Nephron progenitor cell (in vitro differentiated cells): ENCODE measurements around the gene LIPC.

Source experiments
- DNase-seq: peaks from one replicate; pipeline ENCODE4 v3.0.0; 2021
- H3K27ac Mint-ChIP-seq: 2 replicates; pipeline ENCODE4 v1.8.0; 2021; ENCODE audit warnings: mild to moderate bottlenecking, moderate library complexity, mixed read lengths
- H3K27me3 Mint-ChIP-seq: 2 replicates; pipeline ENCODE4 v1.8.0; 2021; ENCODE audit warnings: mild to moderate bottlenecking, low read depth, mixed read lengths; ENCODE audit not compliant: poor library complexity
- H3K36me3 Mint-ChIP-seq: 2 replicates; pipeline ENCODE4 v1.8.0; 2021; ENCODE audit warnings: low read depth, mixed read lengths
- H3K4me1 Mint-ChIP-seq: 2 replicates; pipeline ENCODE4 v1.8.0; 2021; ENCODE audit warnings: mixed read lengths
- H3K4me3 Mint-ChIP-seq: 2 replicates; pipeline ENCODE4 v1.8.0; 2021; ENCODE audit warnings: mild to moderate bottlenecking, moderate library complexity, mixed read lengths
- H3K9me3 Mint-ChIP-seq: 2 replicates; pipeline ENCODE4 v1.8.0; 2021; ENCODE audit warnings: mild to moderate bottlenecking, moderate library complexity, mixed read lengths
- TF ChIP-seq, protein P1 (sequence below): fragments of 200-600 bp; sonication (generic); IDR thresholded peaks from 2 replicates; pipeline ENCODE4 v1.5.0; 2021; ENCODE audit warnings: antibody characterized with exemption

Gene LIPC

DNA sequence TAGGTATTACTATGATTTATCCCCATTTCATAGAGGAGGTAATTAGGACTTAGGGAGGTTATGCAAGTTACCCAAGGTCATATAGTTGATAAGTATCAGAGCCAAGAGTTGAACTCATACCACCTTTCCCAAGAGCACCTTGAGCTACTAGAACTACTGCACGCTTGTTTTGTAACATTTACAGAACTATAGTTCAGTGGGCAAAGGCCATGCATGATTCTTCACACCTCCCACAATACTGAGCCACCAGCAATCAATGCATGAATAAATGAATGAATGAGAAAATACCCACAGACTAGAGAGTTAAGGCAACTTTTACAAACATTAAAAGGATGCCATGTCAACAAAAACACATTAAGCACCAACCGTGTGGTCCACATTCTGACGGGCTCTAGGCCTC, 46.8 kb downstream of the LIPC start:
- Mint-ChIP-seq H3K4me1 (peaks cover 42% of the 10 kb centered on the region), H3K9me3 (no peaks in the 10 kb centered on the region), H3K36me3 (no peaks in the 10 kb centered on the region), H3K27me3 (peaks cover 3% of the 10 kb centered on the region), H3K27ac (no peak overlapping the region), H3K4me3 (no peak overlapping the region)
- no peak for DNase-seq
- TF ChIP-seq, protein P1, sequence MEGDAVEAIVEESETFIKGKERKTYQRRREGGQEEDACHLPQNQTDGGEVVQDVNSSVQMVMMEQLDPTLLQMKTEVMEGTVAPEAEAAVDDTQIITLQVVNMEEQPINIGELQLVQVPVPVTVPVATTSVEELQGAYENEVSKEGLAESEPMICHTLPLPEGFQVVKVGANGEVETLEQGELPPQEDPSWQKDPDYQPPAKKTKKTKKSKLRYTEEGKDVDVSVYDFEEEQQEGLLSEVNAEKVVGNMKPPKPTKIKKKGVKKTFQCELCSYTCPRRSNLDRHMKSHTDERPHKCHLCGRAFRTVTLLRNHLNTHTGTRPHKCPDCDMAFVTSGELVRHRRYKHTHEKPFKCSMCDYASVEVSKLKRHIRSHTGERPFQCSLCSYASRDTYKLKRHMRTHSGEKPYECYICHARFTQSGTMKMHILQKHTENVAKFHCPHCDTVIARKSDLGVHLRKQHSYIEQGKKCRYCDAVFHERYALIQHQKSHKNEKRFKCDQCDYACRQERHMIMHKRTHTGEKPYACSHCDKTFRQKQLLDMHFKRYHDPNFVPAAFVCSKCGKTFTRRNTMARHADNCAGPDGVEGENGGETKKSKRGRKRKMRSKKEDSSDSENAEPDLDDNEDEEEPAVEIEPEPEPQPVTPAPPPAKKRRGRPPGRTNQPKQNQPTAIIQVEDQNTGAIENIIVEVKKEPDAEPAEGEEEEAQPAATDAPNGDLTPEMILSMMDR, result no peak

DNA sequence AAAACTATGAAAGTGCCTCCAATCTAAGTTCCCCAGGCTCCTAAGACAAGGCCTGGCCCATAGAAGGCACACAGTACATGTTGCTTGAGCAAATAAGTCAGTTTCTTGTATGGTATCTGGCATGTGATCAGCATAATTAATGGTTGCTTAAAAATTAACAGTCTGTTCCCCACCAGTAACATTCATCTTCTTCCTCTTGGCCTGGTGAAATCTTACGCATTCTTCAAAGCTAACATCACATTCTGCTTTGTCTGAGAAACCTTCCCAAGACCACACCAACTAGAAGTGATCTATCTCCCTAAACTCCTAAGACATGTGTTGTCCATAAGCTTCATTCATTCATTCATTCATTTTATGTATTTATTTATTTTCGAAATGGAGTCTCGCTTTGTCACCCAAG, 48.1 kb downstream of the LIPC start:
- H3K27me3 Mint-ChIP-seq, result peaks cover 3% of the 10 kb centered on the region
- H3K4me1 Mint-ChIP-seq, result peaks cover 51% of the 10 kb centered on the region
- DNase-seq, result no peak
- H3K36me3 Mint-ChIP-seq, result no peaks in the 10 kb centered on the region
- H3K9me3 Mint-ChIP-seq, result no peaks in the 10 kb centered on the region
- TF ChIP-seq, protein P1, result no peak
- no peak overlapping the region for H3K27ac Mint-ChIP-seq
- no peak overlapping the region for H3K4me3 Mint-ChIP-seq

DNA sequence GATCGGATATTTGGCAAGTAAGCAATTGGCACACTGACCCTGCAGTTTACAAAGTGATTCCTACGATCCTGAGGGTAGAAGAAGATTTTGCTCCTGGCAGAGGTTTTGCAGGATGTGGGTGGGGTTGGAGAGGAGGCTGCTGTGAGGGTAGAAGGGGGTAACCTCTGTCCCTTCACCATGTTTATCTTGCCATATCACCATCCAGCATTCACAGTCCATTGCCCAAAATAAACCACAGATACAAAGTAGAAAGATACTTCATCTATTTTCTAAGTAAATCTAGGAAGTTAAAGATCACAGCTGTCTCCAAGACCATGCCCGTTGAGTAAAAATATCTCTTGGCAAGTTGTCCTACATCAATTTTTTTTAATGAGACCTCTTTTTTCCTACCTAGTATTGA, 51.6 kb downstream of the LIPC start:
- Mint-ChIP-seq H3K27me3 (peaks cover 6% of the 10 kb centered on the region), H3K4me3 (no peak overlapping the region), H3K27ac (no peak overlapping the region), H3K4me1 (peaks cover 28% of the 10 kb centered on the region), H3K9me3 (no peaks in the 10 kb centered on the region), H3K36me3 (no peaks in the 10 kb centered on the region)
- no peak for DNase-seq
- TF ChIP-seq, protein P1, result no peak

DNA sequence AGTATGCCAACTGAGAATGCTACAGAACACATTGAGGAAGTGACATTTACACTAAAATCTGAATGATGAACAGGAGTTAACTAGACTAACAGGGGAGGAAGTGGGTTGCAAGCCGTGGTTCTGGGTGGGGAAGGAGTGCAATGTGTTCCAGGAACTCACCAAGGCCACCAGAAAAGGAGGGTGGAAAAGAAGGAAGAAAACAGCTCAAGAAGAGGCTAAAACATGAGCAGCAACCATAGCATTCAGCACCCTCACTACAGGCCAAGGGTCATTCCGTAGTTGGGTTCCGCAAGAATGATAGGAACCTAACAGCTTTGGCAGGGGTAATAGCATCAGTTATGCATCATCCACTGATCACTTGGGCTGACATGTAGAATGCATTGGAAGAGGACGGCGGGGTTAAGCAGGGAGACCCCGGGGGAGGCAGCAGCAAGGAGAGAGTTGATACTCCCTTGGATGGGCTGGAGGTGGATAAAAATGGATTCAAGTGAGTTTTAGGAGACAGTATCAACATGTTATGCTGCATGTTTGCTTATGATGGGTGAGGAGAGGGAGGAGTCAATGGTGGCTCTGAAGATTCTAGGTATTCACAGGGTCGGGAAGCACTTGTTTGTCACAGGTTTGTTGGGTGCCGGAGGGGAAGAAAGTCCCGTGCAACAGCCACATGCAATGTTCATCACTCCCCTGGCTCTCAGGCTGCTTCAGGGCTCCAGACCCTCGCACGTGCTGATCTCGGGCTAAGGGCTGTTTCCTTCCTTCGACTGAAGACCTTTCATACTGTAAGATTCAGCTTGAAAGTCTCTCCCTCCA, 53.2 kb downstream of the LIPC start:
- peaks cover 6% of the 10 kb centered on the region for H3K27me3 Mint-ChIP-seq
- H3K9me3 Mint-ChIP-seq, result peaks cover 10% of the 10 kb centered on the region
- DNase-seq, result no peak
- peaks cover 30% of the 10 kb centered on the region for H3K4me1 Mint-ChIP-seq
- TF ChIP-seq, protein P1, result no peak
- peak overlapping the region; percentile 30 for H3K27ac Mint-ChIP-seq
- H3K36me3 Mint-ChIP-seq, result no peaks in the 10 kb centered on the region
- no peak overlapping the region for H3K4me3 Mint-ChIP-seq

DNA sequence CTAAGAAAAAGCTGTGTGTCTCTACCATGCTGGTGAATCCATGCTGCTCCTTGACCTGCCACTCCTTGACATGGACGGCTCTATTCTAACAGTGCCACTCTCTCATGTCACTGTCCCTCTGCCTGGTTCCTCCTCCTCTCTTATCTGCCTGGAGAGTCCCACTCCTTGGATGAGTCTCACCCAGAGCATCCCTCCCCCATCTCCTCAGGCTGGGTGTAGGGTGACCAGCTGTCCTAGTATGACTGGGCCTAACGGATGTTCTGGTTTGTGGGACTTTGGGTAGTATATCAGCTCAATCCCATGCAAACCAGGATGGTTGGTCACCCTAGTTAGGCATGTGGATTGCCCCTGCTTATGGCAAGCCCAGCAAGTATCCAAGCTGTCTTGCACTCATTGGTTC, 54.3 kb downstream of the LIPC start:
- peaks cover 6% of the 10 kb centered on the region for H3K27me3 Mint-ChIP-seq
- peaks cover 17% of the 10 kb centered on the region for H3K9me3 Mint-ChIP-seq
- peaks cover 38% of the 10 kb centered on the region for H3K4me1 Mint-ChIP-seq
- H3K4me3 Mint-ChIP-seq, result no peak overlapping the region
- H3K36me3 Mint-ChIP-seq, result no peaks in the 10 kb centered on the region
- TF ChIP-seq, protein P1, result no peak
- no peak overlapping the region for H3K27ac Mint-ChIP-seq
- DNase-seq, result no peak

DNA sequence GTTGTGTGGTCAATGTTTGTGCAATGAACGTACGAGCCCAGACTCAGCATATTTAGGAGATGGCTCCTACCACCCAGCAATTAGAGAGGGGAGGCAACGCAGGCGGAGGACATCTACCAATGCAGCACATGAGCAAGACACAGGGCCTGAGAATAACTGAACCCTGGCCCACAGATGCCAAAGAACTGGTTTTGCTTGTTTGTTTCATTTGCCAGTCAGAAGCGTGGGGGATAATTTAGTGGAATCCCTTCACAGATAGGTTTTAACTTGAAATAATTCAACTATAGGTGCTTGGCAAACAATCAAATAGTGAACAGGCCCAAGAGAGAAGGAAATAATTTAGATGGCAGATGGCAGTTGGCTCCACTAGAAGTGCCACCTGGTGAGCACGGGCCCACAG, 54.8 kb downstream of the LIPC start:
- H3K4me3 Mint-ChIP-seq, result no peak overlapping the region
- TF ChIP-seq, protein P1, result no peak
- no peaks in the 10 kb centered on the region for H3K36me3 Mint-ChIP-seq
- H3K9me3 Mint-ChIP-seq, result peaks cover 17% of the 10 kb centered on the region
- no peak for DNase-seq
- H3K4me1 Mint-ChIP-seq, result peaks cover 38% of the 10 kb centered on the region
- H3K27ac Mint-ChIP-seq, result no peak overlapping the region
- H3K27me3 Mint-ChIP-seq, result peaks cover 6% of the 10 kb centered on the region
